HEK293 (cell line): Measurements from ENCODE around the gene PKD2L1.

Experiments used
- GLI4 ChIP-seq: fragments of 450-650 bp; formaldehyde crosslinking; IDR thresholded peaks from 2 replicates; pipeline ENCODE4 v1.5.1; 2016; ENCODE audit warnings: missing biosample characterization, missing genetic modification characterization
- GLIS1 ChIP-seq: fragments of 450-650 bp; formaldehyde crosslinking; IDR thresholded peaks from 2 replicates; pipeline ENCODE4 v1.5.1; 2016; ENCODE audit warnings: missing biosample characterization, missing genetic modification characterization
- GLIS2 ChIP-seq: fragments of 450-650 bp; formaldehyde crosslinking; IDR thresholded peaks from 2 replicates; pipeline ENCODE4 v1.5.1; 2016; ENCODE audit warnings: missing biosample characterization, missing genetic modification characterization
- HOXC10 ChIP-seq: sonication (generic); formaldehyde crosslinking; IDR thresholded peaks from 2 replicates; pipeline ENCODE4 v1.8.1; 2023; ENCODE audit warnings: mild to moderate bottlenecking, missing genetic modification reagents
- KLF10 ChIP-seq: fragments of 450-650 bp; IDR thresholded peaks from 2 replicates; pipeline ENCODE4 v1.5.1; 2018; ENCODE audit warnings: missing biosample characterization, mild to moderate bottlenecking, missing genetic modification characterization
- KLF16 ChIP-seq: fragments of 450-650 bp; formaldehyde crosslinking; IDR thresholded peaks from 2 replicates; pipeline ENCODE4 v1.5.1; 2017; ENCODE audit warnings: missing biosample characterization, missing genetic modification characterization
- KLF9 ChIP-seq: fragments of 450-650 bp; formaldehyde crosslinking; IDR thresholded peaks from 2 replicates; pipeline ENCODE4 v1.5.1; 2016; ENCODE audit warnings: missing biosample characterization, missing genetic modification characterization, low read depth
- SP3 ChIP-seq: fragments of 450-650 bp; formaldehyde crosslinking; IDR thresholded peaks from 2 replicates; pipeline ENCODE4 v1.5.1; 2016; ENCODE audit warnings: missing biosample characterization, missing genetic modification characterization
- WT1 ChIP-seq: fragments of 450-650 bp; formaldehyde crosslinking; IDR thresholded peaks from 2 replicates; pipeline ENCODE4 v1.5.1; 2016; ENCODE audit warnings: missing biosample characterization, missing genetic modification characterization
- ZBTB17 ChIP-seq: fragments of 450-650 bp; formaldehyde crosslinking; IDR thresholded peaks from 2 replicates; pipeline ENCODE4 v1.5.1; 2016; ENCODE audit warnings: missing biosample characterization, missing genetic modification characterization
- ZBTB20 ChIP-seq: fragments of 450-650 bp; formaldehyde crosslinking; IDR thresholded peaks from 2 replicates; pipeline ENCODE4 v1.5.1; 2016; ENCODE audit warnings: missing biosample characterization, missing genetic modification characterization
- ZBTB7A ChIP-seq: fragments of 450-650 bp; formaldehyde crosslinking; IDR thresholded peaks from 2 replicates; pipeline ENCODE4 v1.5.1; 2016; ENCODE audit warnings: low read depth, missing biosample characterization, missing genetic modification characterization
- ZBTB8A ChIP-seq: fragments of 450-650 bp; formaldehyde crosslinking; IDR thresholded peaks from 2 replicates; pipeline ENCODE4 v1.5.1; 2016; ENCODE audit warnings: missing biosample characterization, missing genetic modification characterization
- ZFHX2 ChIP-seq: fragments of 450-650 bp; formaldehyde crosslinking; conservative IDR thresholded peaks from 2 replicates; pipeline ENCODE4 v1.5.1; 2016; ENCODE audit warnings: missing biosample characterization, missing genetic modification characterization
- ZFP69B ChIP-seq: fragments of 450-650 bp; formaldehyde crosslinking; IDR thresholded peaks from 2 replicates; pipeline ENCODE4 v1.5.1; 2016; ENCODE audit warnings: missing biosample characterization, missing genetic modification characterization
- ZNF146 ChIP-seq: fragments of 450-650 bp; formaldehyde crosslinking; IDR thresholded peaks from 2 replicates; pipeline ENCODE4 v1.5.1; 2016; ENCODE audit warnings: missing biosample characterization, missing genetic modification characterization
- ZNF157 ChIP-seq: fragments of 450-650 bp; formaldehyde crosslinking; IDR thresholded peaks from 2 replicates; pipeline ENCODE4 v1.5.1; 2016; ENCODE audit warnings: missing biosample characterization, missing genetic modification characterization
- ZNF24 ChIP-seq: fragments of 450-650 bp; formaldehyde crosslinking; IDR thresholded peaks from 2 replicates; pipeline ENCODE4 v1.5.1; 2016; ENCODE audit warnings: missing biosample characterization, missing genetic modification characterization
- ZNF248 ChIP-seq: fragments of 450-650 bp; formaldehyde crosslinking; IDR thresholded peaks from 2 replicates; pipeline ENCODE4 v1.5.1; 2017; ENCODE audit warnings: missing biosample characterization, missing genetic modification characterization
- ZNF311 ChIP-seq: fragments of 450-650 bp; formaldehyde crosslinking; IDR thresholded peaks from 2 replicates; pipeline ENCODE4 v1.5.1; 2017; ENCODE audit warnings: missing biosample characterization, missing genetic modification characterization, borderline replicate concordance
- ZNF335 ChIP-seq: fragments of 450-650 bp; formaldehyde crosslinking; conservative IDR thresholded peaks from 2 replicates; pipeline ENCODE4 v1.5.1; 2016; ENCODE audit warnings: missing biosample characterization, missing genetic modification characterization
- ZNF48 ChIP-seq: fragments of 450-650 bp; formaldehyde crosslinking; IDR thresholded peaks from 2 replicates; pipeline ENCODE4 v1.5.1; 2016; ENCODE audit warnings: missing biosample characterization, missing genetic modification characterization
- ZNF549 ChIP-seq: fragments of 450-650 bp; IDR thresholded peaks from 2 replicates; pipeline ENCODE4 v1.5.1; 2018; ENCODE audit warnings: missing biosample characterization, missing genetic modification characterization, mild to moderate bottlenecking, inconsistent platforms, moderate library complexity
- ZNF777 ChIP-seq: fragments of 450-650 bp; formaldehyde crosslinking; IDR thresholded peaks from 2 replicates; pipeline ENCODE4 v1.5.1; 2017; ENCODE audit warnings: missing biosample characterization, missing genetic modification characterization, borderline replicate concordance
- ZNF791 ChIP-seq: fragments of 450-650 bp; formaldehyde crosslinking; IDR thresholded peaks from 2 replicates; pipeline ENCODE4 v1.5.1; 2016; ENCODE audit warnings: missing biosample characterization, missing genetic modification characterization
- ZNF837 ChIP-seq: fragments of 450-650 bp; formaldehyde crosslinking; IDR thresholded peaks from 2 replicates; pipeline ENCODE4 v1.5.1; 2016; ENCODE audit warnings: missing biosample characterization, missing genetic modification characterization
- TF ChIP-seq, protein P1 (sequence below): fragments of 450-650 bp; formaldehyde crosslinking; IDR thresholded peaks from 2 replicates; pipeline ENCODE4 v1.5.1; 2017; ENCODE audit warnings: missing biosample characterization, missing genetic modification characterization
- TF ChIP-seq, protein P2 (sequence below): fragments of 450-650 bp; formaldehyde crosslinking; IDR thresholded peaks from 2 replicates; pipeline ENCODE4 v1.5.1; 2016; ENCODE audit warnings: missing biosample characterization, missing genetic modification characterization
- TF ChIP-seq, protein P3 (sequence below): fragments of 450-650 bp; formaldehyde crosslinking; IDR thresholded peaks from 2 replicates; pipeline ENCODE4 v1.5.1; 2016; ENCODE audit warnings: missing biosample characterization, missing genetic modification characterization

Gene PKD2L1

DNA sequence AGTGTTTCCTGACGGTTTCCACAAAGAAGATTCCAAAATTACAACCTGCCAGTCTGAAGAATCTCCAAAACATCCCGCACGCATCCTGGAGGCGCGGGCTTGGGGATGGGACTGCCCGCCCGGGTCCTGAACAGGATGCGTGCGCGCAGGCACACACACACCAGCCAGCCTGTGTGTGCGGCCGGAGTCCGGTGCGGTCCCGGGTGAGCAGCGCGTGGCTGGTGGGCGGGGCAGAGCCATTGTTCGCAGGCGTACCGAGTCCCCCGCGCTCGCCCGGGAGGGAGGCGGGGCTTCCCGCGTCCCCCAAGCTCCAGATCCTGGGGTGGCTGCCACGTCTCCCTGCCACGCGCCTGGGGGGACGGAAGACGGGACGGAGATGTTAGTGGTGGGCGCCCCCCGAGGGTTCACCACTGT is 16.3 kb upstream of the PKD2L1 start (continued):
- TF ChIP-seq KLF9 (tag by site-specific recombination) (peak; percentile 96), ZNF311 (tag by site-specific recombination) (no peak), ZNF837 (tag by site-specific recombination) (peak; percentile 61; the same call in 1 of the 2 replicates), ZNF549 (tag by site-specific recombination) (no peak), SP3 (tag by site-specific recombination) (peak; percentile 59), ZNF157 (tag by site-specific recombination) (no peak), KLF16 (tag by site-specific recombination) (peak; percentile 71; the same call in 1 of the 2 replicates), ZNF248 (tag by site-specific recombination) (no peak), GLI4 (tag by site-specific recombination) (no peak), HOXC10 (CRISPR knock-in tag) (no peak), ZBTB20 (tag by site-specific recombination) (peak; percentile 85), ZBTB8A (tag by site-specific recombination) (no peak), ZNF335 (peak; percentile 91), ZFP69B (tag by site-specific recombination) (0 out of 2 replicates have a peak, but pooled peaks have one; percentile 10), ZNF24 (tag by site-specific recombination) (peak; percentile 40; the same call in 1 of the 2 replicates), ZBTB17 (no peak), ZNF146 (tag by site-specific recombination) (no peak), ZNF777 (tag by site-specific recombination) (0 out of 2 replicates have a peak, but pooled peaks have one; percentile 62), WT1 (no peak), KLF10 (tag by site-specific recombination) (peak; percentile 26; the same call in 1 of the 2 replicates), ZNF791 (tag by site-specific recombination) (no peak), ZNF48 (tag by site-specific recombination) (no peak), ZBTB7A (tag by site-specific recombination) (0 out of 2 replicates have a peak, but pooled peaks have one; percentile 16), GLIS1 (peak; percentile 79), GLIS2 (tag by site-specific recombination) (peak; percentile 83), ZFHX2 (tag by site-specific recombination) (peak; percentile 86)
- TF ChIP-seq, protein P1, sequence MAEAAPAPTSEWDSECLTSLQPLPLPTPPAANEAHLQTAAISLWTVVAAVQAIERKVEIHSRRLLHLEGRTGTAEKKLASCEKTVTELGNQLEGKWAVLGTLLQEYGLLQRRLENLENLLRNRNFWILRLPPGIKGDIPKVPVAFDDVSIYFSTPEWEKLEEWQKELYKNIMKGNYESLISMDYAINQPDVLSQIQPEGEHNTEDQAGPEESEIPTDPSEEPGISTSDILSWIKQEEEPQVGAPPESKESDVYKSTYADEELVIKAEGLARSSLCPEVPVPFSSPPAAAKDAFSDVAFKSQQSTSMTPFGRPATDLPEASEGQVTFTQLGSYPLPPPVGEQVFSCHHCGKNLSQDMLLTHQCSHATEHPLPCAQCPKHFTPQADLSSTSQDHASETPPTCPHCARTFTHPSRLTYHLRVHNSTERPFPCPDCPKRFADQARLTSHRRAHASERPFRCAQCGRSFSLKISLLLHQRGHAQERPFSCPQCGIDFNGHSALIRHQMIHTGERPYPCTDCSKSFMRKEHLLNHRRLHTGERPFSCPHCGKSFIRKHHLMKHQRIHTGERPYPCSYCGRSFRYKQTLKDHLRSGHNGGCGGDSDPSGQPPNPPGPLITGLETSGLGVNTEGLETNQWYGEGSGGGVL (tag by site-specific recombination), result peak; percentile 77
- TF ChIP-seq, protein P2, sequence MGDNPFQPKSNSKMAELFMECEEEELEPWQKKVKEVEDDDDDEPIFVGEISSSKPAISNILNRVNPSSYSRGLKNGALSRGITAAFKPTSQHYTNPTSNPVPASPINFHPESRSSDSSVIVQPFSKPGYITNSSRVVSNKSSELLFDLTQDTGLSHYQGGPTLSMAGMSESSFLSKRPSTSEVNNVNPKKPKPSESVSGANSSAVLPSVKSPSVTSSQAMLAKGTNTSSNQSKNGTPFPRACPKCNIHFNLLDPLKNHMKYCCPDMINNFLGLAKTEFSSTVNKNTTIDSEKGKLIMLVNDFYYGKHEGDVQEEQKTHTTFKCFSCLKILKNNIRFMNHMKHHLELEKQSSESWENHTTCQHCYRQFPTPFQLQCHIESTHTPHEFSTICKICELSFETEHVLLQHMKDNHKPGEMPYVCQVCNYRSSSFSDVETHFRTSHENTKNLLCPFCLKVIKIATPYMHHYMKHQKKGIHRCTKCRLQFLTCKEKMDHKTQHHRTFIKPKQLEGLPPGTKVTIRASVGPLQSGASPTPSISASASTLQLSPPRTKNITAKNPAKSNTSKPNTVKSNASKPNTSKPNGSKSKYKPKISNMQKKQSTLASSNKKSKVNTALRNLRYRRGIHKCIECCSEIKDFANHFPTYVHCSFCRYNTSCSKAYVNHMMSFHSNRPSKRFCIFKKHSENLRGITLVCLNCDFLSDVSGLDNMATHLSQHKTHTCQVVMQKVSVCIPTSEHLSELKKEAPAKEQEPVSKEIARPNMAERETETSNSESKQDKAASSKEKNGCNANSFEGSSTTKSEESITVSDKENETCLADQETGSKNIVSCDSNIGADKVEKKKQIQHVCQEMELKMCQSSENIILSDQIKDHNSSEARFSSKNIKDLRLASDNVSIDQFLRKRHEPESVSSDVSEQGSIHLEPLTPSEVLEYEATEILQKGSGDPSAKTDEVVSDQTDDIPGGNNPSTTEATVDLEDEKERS (tag by site-specific recombination), result no peak; the same call in 1 of the 2 replicates
- TF ChIP-seq, protein P3, sequence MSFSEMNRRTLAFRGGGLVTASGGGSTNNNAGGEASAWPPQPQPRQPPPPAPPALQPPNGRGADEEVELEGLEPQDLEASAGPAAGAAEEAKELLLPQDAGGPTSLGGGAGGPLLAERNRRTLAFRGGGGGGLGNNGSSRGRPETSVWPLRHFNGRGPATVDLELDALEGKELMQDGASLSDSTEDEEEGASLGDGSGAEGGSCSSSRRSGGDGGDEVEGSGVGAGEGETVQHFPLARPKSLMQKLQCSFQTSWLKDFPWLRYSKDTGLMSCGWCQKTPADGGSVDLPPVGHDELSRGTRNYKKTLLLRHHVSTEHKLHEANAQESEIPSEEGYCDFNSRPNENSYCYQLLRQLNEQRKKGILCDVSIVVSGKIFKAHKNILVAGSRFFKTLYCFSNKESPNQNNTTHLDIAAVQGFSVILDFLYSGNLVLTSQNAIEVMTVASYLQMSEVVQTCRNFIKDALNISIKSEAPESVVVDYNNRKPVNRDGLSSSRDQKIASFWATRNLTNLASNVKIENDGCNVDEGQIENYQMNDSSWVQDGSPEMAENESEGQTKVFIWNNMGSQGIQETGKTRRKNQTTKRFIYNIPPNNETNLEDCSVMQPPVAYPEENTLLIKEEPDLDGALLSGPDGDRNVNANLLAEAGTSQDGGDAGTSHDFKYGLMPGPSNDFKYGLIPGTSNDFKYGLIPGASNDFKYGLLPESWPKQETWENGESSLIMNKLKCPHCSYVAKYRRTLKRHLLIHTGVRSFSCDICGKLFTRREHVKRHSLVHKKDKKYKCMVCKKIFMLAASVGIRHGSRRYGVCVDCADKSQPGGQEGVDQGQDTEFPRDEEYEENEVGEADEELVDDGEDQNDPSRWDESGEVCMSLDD (tag by site-specific recombination), result peak; percentile 55
- TF ChIP-seq, all 188 proteins: peak for 21
